Measurements from ENCODE around the gene GALNT17.

- TF ChIP-seq CTCF (IDR thresholded peaks at IDR 0.05; ENCODE audit: borderline replicate concordance, extremely low read depth, low read length, poor library complexity, severe bottlenecking) (no peak), EZH2 (IDR thresholded peaks at IDR 0.05; ENCODE audit: borderline replicate concordance, low read depth, low read length, severe bottlenecking) (no peak)
Measured at GRCh38 chr7:71165708-71166107, 33.8 kb downstream of the GALNT17 start.

All from DND-41 (cell line).